BE2C (cell line): ENCODE measurements around the gene ERVFRD-1.
A peak's percentile ranks its signal among the peaks of the same experiment; 100 is the strongest.

Experiments used
- DNase-seq: peaks from one replicate; pipeline ENCODE4 v3.0.0-alpha.2; 2020
- H3K27me3 ChIP-seq: fragments of 250-450 bp; sonication (Bioruptor Pico); 2 replicates; pipeline ENCODE4 v1.5.1; 2020; ENCODE audit warnings: mild to moderate bottlenecking
- H3K36me3 ChIP-seq: fragments of 250-450 bp; sonication (Bioruptor Pico); 2 replicates; pipeline ENCODE4 v1.5.1; 2020; ENCODE audit warnings: mild to moderate bottlenecking
- H3K4me1 ChIP-seq: fragments of 250-450 bp; sonication (Bioruptor Pico); 2 replicates; pipeline ENCODE4 v1.5.1; 2020
- H3K4me3 ChIP-seq: 2 replicates; pipeline ENCODE4 v1.5.1; 2011; ENCODE audit warnings: low read depth, low read length
- H3K9me3 ChIP-seq: fragments of 250-450 bp; sonication (Bioruptor Pico); 2 replicates; pipeline ENCODE4 v1.5.1; 2020
- TF ChIP-seq, protein P1 (sequence below): IDR thresholded peaks from 2 replicates; pipeline ENCODE4 v1.5.1; 2012; ENCODE audit warnings: mild to moderate bottlenecking, low read depth, low read length

ERVFRD-1 gene

DNA sequence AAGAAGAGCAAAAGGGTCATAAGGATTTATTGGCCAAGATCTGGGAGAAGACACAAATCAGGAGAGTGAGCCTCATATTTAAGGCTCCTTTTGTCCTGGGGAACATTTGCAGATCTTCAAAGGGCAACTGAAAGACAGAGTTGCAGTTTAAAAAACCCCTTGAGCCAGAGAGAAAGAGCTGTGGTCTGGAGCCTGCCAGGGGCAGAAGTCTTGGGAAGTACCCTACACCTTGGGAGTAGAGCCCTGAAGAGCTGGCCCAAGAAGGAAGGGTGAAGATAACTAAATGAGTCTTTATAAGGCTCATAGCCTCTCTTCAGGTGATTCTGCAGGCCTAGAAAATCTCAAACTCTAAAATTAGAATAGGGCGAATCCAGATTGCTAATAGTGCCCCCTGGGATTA is 40.0 kb upstream of the ERVFRD-1 start:
- no peaks in the 10 kb centered on the region; the same call in 1 of the 2 replicates for H3K27me3 ChIP-seq
- no peaks in the 10 kb centered on the region for H3K9me3 ChIP-seq
- TF ChIP-seq, protein P1, sequence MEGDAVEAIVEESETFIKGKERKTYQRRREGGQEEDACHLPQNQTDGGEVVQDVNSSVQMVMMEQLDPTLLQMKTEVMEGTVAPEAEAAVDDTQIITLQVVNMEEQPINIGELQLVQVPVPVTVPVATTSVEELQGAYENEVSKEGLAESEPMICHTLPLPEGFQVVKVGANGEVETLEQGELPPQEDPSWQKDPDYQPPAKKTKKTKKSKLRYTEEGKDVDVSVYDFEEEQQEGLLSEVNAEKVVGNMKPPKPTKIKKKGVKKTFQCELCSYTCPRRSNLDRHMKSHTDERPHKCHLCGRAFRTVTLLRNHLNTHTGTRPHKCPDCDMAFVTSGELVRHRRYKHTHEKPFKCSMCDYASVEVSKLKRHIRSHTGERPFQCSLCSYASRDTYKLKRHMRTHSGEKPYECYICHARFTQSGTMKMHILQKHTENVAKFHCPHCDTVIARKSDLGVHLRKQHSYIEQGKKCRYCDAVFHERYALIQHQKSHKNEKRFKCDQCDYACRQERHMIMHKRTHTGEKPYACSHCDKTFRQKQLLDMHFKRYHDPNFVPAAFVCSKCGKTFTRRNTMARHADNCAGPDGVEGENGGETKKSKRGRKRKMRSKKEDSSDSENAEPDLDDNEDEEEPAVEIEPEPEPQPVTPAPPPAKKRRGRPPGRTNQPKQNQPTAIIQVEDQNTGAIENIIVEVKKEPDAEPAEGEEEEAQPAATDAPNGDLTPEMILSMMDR, result no peak
- H3K36me3 ChIP-seq, result no peaks in the 10 kb centered on the region
- H3K4me1 ChIP-seq, result no peaks in the 10 kb centered on the region
- no peak for DNase-seq
- H3K4me3 ChIP-seq, result no peak overlapping the region

DNA sequence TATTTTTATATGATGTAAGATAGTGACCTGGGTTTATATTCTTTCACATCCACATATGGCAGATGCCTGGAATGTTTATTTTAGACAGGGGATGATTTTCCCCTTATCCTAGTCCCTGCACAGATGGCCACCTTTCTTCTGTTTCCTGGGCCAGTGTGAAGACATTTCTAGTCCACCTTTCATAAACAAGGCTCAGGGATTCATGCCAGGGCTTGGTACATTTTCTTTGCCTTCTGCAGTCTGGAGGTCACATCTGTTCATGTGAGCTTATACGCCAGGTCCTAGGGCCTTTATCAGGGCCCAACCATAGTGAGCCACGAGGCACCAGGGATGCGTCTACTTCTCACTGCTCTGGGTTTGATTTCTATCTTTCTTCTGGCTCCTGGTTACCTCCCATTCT is 38.0 kb upstream of the ERVFRD-1 start:
- H3K9me3 ChIP-seq, result no peaks in the 10 kb centered on the region

DNA sequence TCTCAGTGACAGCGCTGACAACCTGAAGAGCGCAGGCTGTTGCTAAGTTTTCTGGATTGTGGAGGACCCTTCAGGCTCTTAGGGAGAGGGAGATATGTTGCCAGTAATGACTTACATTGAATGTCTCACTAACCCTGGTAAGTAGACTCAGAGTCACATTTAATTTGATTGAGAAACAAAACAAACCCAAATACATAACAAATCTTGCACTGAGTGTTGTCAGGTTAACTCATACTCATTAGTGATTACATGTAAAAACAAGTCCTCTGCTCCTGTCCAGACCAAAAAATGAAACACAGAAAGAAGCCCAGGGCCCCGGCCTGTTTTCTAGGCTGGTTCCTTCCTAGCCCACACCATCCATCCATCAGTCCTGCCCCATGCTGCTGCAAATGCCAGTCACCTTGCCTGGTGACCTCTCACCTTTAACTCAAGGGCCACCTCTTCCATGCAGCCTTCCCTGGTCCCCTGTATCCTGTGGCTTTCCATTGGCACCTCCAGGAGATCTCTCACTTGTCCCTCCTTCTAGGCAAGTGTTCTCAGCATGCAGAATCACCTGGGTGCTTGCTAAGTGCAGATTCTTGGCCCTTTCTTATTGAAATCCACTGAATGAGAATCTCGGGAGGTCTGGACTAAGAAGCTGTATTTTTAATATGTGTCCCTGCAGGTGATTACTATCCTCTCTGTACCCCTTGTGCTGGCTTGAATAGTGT is 34.7 kb upstream of the ERVFRD-1 start:
- TF ChIP-seq, protein P1, result no peak
- H3K36me3 ChIP-seq, result no peaks in the 10 kb centered on the region
- no peaks in the 10 kb centered on the region for H3K4me1 ChIP-seq
- H3K9me3 ChIP-seq, result no peaks in the 10 kb centered on the region
- no peaks in the 10 kb centered on the region for H3K27me3 ChIP-seq
- no peak overlapping the region for H3K4me3 ChIP-seq
- DNase-seq, result no peak

More for the DNA sequence above, 38.0 kb upstream of the ERVFRD-1 start:
- Histone ChIP-seq H3K36me3 (no peaks in the 10 kb centered on the region), H3K4me3 (no peak overlapping the region), H3K4me1 (no peaks in the 10 kb centered on the region), H3K27me3 (no peaks in the 10 kb centered on the region)
- TF ChIP-seq, protein P1, result no peak
- no peak for DNase-seq

DNA sequence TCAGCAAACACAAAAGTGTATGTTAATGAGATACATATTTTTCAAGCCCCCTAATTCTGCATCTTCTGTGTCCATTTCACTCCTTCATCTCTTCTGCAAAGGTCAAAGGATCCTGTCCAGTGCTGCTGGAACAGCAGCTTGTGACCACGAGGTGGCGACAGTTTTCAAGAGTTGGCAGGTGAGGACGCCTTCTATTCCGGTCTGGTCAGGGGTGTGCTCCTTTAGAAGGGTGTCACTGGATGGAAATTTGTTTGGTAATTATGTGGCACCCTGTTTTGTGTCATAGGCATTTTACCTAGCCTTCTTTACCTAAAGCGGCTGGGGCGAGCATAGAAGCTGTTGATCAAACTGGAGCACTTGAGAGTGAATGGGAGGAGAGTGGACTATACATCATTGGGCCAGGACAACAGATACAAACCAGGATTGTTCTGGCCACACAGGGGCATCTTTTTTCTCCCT is 32.9 kb upstream of the ERVFRD-1 start:
- no peaks in the 10 kb centered on the region for H3K4me1 ChIP-seq
- TF ChIP-seq, protein P1, result peak; percentile 94
- DNase-seq, result peak; percentile 75
- no peaks in the 10 kb centered on the region for H3K27me3 ChIP-seq
- no peaks in the 10 kb centered on the region for H3K9me3 ChIP-seq
- H3K4me3 ChIP-seq, result no peak overlapping the region
- no peaks in the 10 kb centered on the region for H3K36me3 ChIP-seq

DNA sequence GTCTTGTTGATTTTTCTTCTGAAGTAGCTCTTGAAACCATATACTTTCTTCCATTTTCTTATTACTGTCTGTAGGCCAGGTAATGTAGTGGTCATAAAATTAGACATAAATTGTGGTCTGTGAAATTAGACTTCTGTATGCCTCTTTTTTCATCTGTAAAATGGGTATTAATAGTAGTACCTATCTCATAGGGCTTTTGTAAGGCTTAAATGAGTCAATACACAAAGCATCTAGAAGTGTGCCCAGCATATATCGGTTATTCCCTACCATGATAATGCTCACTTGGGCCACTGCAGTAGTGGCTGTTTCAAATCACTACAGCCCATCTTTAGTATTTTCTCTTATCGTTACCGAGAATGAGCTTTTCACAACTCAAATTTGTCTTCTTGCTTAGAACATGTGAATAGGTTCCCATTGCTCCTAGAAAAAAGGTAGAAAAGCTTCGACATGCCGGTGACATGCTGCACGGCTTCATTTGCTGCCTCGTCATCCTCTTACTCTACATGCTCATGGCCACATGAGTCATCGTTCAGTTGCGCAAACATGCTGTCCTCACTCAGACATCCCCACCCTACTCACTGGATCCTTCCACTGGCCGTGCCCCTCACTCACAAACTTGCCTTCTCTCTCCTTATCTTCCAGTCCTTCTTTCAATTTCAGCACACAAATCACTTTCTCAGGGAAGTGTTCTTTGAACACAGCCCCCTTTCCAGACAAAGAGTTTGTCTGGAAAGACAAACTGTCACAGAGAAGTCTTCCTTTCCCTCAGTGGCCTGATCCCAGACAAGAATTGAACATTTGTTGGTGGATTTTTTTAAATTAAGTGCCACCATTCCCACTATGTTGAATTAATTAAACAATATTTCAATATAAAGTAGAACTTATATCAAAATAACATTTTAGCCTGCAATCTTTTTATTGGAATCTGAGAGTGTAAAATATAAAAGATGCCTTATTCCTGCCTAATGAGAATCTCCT is 32.2 kb upstream of the ERVFRD-1 start:
- no peaks in the 10 kb centered on the region for H3K36me3 ChIP-seq
- no peak for DNase-seq
- no peak overlapping the region for H3K4me3 ChIP-seq
- no peaks in the 10 kb centered on the region for H3K4me1 ChIP-seq
- H3K27me3 ChIP-seq, result no peaks in the 10 kb centered on the region
- TF ChIP-seq, protein P1, result no peak
- H3K9me3 ChIP-seq, result no peaks in the 10 kb centered on the region
